ENCODE data around the gene GABRG3. TPM values are rescaled to one million over a fixed set of nuclear protein-coding genes. Genes with fewer than 3 reads are reported as not detected.

The GABRG3 gene
- total RNA-seq, 1 donor from 2014 or later = 0.54 TPM

GRCh38 chr15:27341780-27342343 lies 370.9 kb downstream of the GABRG3 start:
- TF ChIP-seq EZH2 (IDR thresholded peaks at IDR 0.05; ENCODE audit: insufficient read depth, low read length) = no peak
- TF ChIP-seq, protein P1, sequence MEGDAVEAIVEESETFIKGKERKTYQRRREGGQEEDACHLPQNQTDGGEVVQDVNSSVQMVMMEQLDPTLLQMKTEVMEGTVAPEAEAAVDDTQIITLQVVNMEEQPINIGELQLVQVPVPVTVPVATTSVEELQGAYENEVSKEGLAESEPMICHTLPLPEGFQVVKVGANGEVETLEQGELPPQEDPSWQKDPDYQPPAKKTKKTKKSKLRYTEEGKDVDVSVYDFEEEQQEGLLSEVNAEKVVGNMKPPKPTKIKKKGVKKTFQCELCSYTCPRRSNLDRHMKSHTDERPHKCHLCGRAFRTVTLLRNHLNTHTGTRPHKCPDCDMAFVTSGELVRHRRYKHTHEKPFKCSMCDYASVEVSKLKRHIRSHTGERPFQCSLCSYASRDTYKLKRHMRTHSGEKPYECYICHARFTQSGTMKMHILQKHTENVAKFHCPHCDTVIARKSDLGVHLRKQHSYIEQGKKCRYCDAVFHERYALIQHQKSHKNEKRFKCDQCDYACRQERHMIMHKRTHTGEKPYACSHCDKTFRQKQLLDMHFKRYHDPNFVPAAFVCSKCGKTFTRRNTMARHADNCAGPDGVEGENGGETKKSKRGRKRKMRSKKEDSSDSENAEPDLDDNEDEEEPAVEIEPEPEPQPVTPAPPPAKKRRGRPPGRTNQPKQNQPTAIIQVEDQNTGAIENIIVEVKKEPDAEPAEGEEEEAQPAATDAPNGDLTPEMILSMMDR (IDR thresholded peaks at IDR 0.05; ENCODE audit: insufficient read depth, low read depth, low read length) = no peak
- Histone ChIP-seq H3K9ac (ENCODE audit: low read length) (no peak overlapping the region), H3K4me1 (ENCODE audit: insufficient read depth, low read length) (no peaks in the 10 kb centered on the region), H3K36me3 (ENCODE audit: insufficient read depth, low read length) (no peaks in the 10 kb centered on the region), H4K20me1 (ENCODE audit: insufficient read depth, low read length) (no peaks in the 10 kb centered on the region), H3K79me2 (ENCODE audit: insufficient read depth, low read length) (no peaks in the 10 kb centered on the region), H3K27ac (ENCODE audit: low read depth, low read length) (no peak overlapping the region), H3K27me3 (ENCODE audit: insufficient read depth, low read length) (no peaks in the 10 kb centered on the region), H3K9me3 (ENCODE audit: insufficient read depth, low read depth, low read length) (peaks cover 6% of the 10 kb centered on the region), H3K4me2 (ENCODE audit: low read length) (no peak overlapping the region), H2AFZ (ENCODE audit: low read depth, low read length) (no peak overlapping the region), H3K4me3 (ENCODE audit: insufficient read depth, low read depth, low read length) (no peak overlapping the region)
- FAIRE-seq (no peak), DNase-seq (ENCODE audit: low read depth) (no peak)
- no peaks in the 10 kb centered on the region for H3K4me1 Mint-ChIP-seq (ENCODE audit: low read depth, unreplicated experiment)
- no peak overlapping the region for H3K27ac Mint-ChIP-seq (ENCODE audit: unreplicated experiment)
- peaks cover 3% of the 10 kb centered on the region for H3K9me3 Mint-ChIP-seq (ENCODE audit: unreplicated experiment)
- H3K36me3 Mint-ChIP-seq (ENCODE audit: low read depth, unreplicated experiment) = no peaks in the 10 kb centered on the region
- no peak overlapping the region for H3K4me3 Mint-ChIP-seq (ENCODE audit: unreplicated experiment)
- peaks cover 4% of the 10 kb centered on the region for H3K27me3 Mint-ChIP-seq (ENCODE audit: low read depth, unreplicated experiment)

DNA sequence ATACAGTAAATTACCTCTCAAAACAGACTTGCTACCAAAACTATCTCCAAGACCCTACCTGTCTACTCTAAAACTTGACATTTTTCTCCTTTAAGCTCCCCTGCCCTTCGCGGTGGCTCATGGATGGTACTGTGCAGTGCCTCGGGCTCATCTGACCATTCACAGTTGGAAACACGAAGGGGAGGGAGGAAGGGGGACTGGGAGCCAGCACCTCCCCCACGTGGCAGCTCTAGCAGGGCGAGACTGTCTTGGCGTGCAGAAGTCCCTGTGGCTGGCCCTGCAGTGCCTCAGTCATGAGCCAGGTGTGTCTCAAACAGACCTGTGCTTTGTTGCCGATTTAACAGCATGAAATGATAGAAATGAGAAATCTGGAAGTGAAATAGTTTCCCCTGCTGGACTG lies 372.0 kb downstream of the GABRG3 start:
- no peaks in the 10 kb centered on the region for H3K4me1 Mint-ChIP-seq (ENCODE audit: low read depth, unreplicated experiment)
- no peaks in the 10 kb centered on the region for H4K20me1 ChIP-seq (ENCODE audit: insufficient read depth, low read length)
- H3K9me3 ChIP-seq (ENCODE audit: insufficient read depth, low read depth, low read length) = peaks cover 5% of the 10 kb centered on the region
- peaks cover 4% of the 10 kb centered on the region for H3K27me3 Mint-ChIP-seq (ENCODE audit: low read depth, unreplicated experiment)
- no peak for FAIRE-seq
- no peak overlapping the region for H3K4me3 ChIP-seq (ENCODE audit: insufficient read depth, low read depth, low read length)
- H3K36me3 ChIP-seq (ENCODE audit: insufficient read depth, low read length) = no peaks in the 10 kb centered on the region
- H3K36me3 Mint-ChIP-seq (ENCODE audit: low read depth, unreplicated experiment) = no peaks in the 10 kb centered on the region
- H3K27ac Mint-ChIP-seq (ENCODE audit: unreplicated experiment) = no peak overlapping the region
- H2AFZ ChIP-seq (ENCODE audit: low read depth, low read length) = no peak overlapping the region
- no peaks in the 10 kb centered on the region for H3K4me1 ChIP-seq (ENCODE audit: insufficient read depth, low read length)
- no peak overlapping the region for H3K27ac ChIP-seq (ENCODE audit: low read depth, low read length)
- no peaks in the 10 kb centered on the region for H3K27me3 ChIP-seq (ENCODE audit: insufficient read depth, low read length)
- H3K4me2 ChIP-seq (ENCODE audit: low read length) = no peak overlapping the region
- H3K9ac ChIP-seq (ENCODE audit: low read length) = no peak overlapping the region
- DNase-seq (ENCODE audit: low read depth) = no peak
- no peak for TF ChIP-seq EZH2 (IDR thresholded peaks at IDR 0.05; ENCODE audit: insufficient read depth, low read length)
- TF ChIP-seq, protein P1 (IDR thresholded peaks at IDR 0.05; ENCODE audit: insufficient read depth, low read depth, low read length) = no peak
- no peak overlapping the region for H3K4me3 Mint-ChIP-seq (ENCODE audit: unreplicated experiment)
- H3K9me3 Mint-ChIP-seq (ENCODE audit: unreplicated experiment) = peaks cover 3% of the 10 kb centered on the region
- no peaks in the 10 kb centered on the region for H3K79me2 ChIP-seq (ENCODE audit: insufficient read depth, low read length)

GRCh38 chr15:27352136-27352535 lies 381.2 kb downstream of the GABRG3 start:
- no peaks in the 10 kb centered on the region for H3K36me3 Mint-ChIP-seq (ENCODE audit: low read depth, unreplicated experiment)
- Histone ChIP-seq H4K20me1 (ENCODE audit: insufficient read depth, low read length) (no peaks in the 10 kb centered on the region), H3K27ac (ENCODE audit: low read depth, low read length) (no peak overlapping the region), H3K4me3 (ENCODE audit: insufficient read depth, low read depth, low read length) (no peak overlapping the region), H3K9ac (ENCODE audit: low read length) (no peak overlapping the region), H3K4me1 (ENCODE audit: insufficient read depth, low read length) (no peaks in the 10 kb centered on the region), H3K9me3 (ENCODE audit: insufficient read depth, low read depth, low read length) (peaks cover 3% of the 10 kb centered on the region), H3K79me2 (ENCODE audit: insufficient read depth, low read length) (no peaks in the 10 kb centered on the region), H2AFZ (ENCODE audit: low read depth, low read length) (no peak overlapping the region), H3K27me3 (ENCODE audit: insufficient read depth, low read length) (no peaks in the 10 kb centered on the region), H3K36me3 (ENCODE audit: insufficient read depth, low read length) (no peaks in the 10 kb centered on the region), H3K4me2 (ENCODE audit: low read length) (no peak overlapping the region)
- TF ChIP-seq EZH2 (IDR thresholded peaks at IDR 0.05; ENCODE audit: insufficient read depth, low read length) = no peak
- TF ChIP-seq, protein P1 (IDR thresholded peaks at IDR 0.05; ENCODE audit: insufficient read depth, low read depth, low read length) = no peak
- no peak overlapping the region for H3K27ac Mint-ChIP-seq (ENCODE audit: unreplicated experiment)
- no peak for FAIRE-seq
- DNase-seq (ENCODE audit: low read depth) = no peak
- H3K4me3 Mint-ChIP-seq (ENCODE audit: unreplicated experiment) = no peak overlapping the region
- H3K9me3 Mint-ChIP-seq (ENCODE audit: unreplicated experiment) = no peaks in the 10 kb centered on the region
- no peaks in the 10 kb centered on the region for H3K27me3 Mint-ChIP-seq (ENCODE audit: low read depth, unreplicated experiment)
- no peaks in the 10 kb centered on the region for H3K4me1 Mint-ChIP-seq (ENCODE audit: low read depth, unreplicated experiment)

Measured in astrocyte (in vitro differentiated cells and primary cell).